GM13976 (cell line): Measurements from ENCODE around the gene NID2.
A peak's percentile ranks its signal among the peaks of the same experiment; 100 is the strongest.

ENCODE experiments used
- DNase-seq: peaks from one replicate; pipeline ENCODE4 v3.0.0; 2012; ENCODE audit warnings: low spot score
- in situ Hi-C: fragments of 300-500 bp; cut with MboI; formaldehyde crosslinking; loops from one replicate; pipeline ENCODE4 v1.12.0; 2022; ENCODE audit warnings: low sequenced_read_pairs, mixed read lengths, inconsistent platforms; ENCODE audit not compliant: unreplicated experiment
- TF ChIP-seq, protein P1 (sequence below): IDR thresholded peaks from 2 replicates; pipeline ENCODE4 v1.5.1; 2012; ENCODE audit warnings: borderline replicate concordance, mild to moderate bottlenecking; ENCODE audit not compliant: insufficient read depth; ENCODE audit errors: extremely low read depth, missing control alignments, control extremely low read depth

NID2 gene

DNA sequence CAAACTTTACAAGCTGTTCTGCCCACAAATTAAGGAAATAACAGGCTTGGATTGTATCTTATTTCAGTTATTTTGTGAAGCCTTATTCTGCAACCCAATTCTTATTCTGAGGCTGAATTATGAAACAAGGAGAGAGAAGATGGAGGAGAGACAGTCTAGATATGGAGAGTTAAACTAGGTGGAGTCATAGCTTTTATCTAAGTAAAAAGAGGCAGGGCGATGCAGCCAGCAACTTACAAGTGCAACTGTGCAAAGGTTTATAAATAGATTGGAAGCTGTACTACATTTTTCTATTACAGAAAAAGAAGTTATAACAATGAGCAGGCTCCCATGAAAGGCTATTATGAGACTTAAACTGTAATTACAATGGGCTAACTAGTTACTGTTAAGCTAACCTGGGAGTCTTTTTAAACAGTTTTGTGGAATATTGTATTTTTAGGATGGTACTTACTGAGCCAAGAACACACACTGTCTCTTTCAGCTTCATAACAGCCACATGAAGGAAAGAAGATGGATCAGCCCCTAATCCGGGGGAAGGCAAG, 22.4 kb downstream of the NID2 start:
- TF ChIP-seq, protein P1, sequence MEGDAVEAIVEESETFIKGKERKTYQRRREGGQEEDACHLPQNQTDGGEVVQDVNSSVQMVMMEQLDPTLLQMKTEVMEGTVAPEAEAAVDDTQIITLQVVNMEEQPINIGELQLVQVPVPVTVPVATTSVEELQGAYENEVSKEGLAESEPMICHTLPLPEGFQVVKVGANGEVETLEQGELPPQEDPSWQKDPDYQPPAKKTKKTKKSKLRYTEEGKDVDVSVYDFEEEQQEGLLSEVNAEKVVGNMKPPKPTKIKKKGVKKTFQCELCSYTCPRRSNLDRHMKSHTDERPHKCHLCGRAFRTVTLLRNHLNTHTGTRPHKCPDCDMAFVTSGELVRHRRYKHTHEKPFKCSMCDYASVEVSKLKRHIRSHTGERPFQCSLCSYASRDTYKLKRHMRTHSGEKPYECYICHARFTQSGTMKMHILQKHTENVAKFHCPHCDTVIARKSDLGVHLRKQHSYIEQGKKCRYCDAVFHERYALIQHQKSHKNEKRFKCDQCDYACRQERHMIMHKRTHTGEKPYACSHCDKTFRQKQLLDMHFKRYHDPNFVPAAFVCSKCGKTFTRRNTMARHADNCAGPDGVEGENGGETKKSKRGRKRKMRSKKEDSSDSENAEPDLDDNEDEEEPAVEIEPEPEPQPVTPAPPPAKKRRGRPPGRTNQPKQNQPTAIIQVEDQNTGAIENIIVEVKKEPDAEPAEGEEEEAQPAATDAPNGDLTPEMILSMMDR = no peak
- in situ Hi-C loops = no loop called here
- DNase-seq = no peak

DNA sequence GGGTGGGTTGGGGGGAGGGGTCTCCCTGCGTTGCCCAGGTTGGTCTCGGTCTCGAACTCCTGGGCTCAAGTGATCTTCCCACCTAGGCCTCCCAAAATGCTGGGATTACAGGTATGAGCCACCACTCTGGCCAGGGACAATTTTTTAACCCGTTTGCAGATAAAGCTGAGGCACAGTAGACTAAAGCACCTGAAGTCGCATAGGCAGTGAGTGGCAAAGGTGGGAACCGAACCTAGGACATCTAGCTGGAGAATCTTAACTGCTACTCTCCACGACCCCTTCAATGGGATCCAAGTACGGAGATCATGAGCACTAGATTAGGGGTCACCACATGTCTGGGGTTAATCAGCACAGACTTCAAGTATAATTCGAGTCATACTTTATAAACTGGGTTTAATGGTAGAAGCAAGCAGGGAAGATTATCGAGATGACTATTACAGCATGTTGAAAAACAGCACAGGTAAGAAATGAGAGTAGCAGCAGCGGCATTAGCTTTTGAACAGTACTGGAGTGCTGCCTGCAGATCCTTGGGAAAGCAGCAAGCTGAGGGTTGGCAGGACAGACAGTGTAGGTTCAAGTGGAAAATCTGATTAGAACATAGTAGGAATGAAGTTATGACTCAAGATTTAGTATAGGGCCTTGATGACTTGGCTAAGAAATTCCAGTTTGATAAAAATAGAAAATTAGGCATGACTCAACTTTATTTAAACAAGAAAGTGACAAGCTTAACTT, 23.9 kb downstream of the NID2 start:
- TF ChIP-seq, protein P1 = no peak
- no peak for DNase-seq
- in situ Hi-C loops = no loop called here

DNA sequence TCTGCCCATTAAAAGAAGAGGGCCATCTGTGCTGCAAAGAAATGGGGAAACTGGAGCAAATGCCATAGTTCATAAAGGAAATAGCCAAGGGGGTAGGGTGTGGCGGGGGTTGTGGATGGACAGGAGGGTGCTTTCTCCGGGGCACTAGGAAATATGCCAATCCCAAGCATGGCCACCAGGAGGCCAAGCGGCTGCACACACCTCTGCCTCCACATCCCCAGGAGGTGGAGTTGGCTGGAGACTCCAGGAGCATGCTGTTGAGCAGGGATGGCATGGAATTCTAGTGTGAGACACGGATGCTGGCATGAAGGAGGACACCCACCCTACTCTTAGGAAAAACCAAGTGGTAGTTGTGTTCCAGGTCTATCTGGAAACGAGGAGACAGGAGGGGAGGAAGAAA, 25.2 kb downstream of the NID2 start:
- in situ Hi-C loops = no loop called here
- TF ChIP-seq, protein P1 = no peak
- peak; percentile 40 for DNase-seq

DNA sequence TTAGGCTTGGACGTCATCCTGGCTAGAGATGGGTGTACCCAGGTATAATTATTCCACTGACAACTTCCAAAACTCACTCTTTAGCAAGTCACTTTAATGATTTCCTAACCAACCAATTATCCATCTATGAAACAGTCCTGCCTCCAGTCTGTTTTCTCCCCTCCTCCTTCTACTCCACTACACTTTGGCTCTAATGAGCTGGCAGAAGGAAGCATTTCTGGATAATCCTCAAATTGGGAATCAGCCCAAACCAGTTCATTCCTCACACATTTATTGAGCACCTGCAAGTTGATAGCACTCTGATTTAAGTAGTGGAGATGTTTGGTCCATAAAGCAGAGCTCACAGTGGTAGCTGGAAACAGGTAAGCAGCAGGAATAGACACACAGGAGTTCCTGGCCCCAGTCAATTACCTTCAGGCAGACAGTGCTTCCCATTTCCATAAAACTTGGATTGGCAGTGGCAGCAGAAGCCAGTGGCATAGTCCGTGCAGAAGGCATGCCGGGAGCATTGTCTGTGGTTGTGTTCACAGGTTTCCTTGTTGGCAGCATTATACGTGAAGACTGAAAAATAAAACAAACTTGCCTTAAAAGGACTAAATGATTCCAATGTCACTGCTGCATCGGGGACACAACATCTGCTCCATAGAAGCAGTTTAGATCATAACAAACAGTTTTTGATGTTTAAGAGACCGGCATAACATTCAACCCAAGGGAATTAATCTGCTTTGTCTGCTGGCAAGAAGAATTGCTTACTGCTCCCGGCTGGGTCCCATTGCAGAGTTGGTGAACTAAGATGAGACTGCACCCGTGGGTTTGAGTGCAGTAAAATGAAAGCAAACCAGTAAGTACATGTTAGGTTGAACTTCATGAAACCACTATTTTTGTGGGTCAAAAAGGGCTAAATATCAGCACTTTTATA, 26.2 kb downstream of the NID2 start:
- TF ChIP-seq, protein P1 = no peak
- in situ Hi-C loops = no loop called here
- DNase-seq = no peak

DNA sequence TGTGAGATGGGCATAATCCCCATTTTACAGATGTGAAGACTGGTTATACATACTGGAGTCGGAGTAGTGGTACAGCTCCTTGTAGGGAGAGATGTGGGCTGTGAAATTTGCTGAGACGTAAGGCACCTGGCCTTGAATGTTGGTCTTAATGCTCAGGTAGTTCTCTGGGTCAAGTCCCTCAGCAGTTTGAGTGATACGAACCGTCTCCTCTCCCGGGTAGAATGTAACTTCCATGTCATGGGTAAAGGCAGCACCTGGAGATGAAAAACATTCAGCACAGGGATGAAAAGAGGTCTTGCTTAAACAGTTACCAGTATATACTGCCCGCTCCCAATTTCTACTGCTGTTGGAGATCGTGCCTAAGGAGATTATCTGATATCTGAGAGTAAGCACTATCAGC, 28.3 kb downstream of the NID2 start:
- in situ Hi-C loops = no loop called here
- TF ChIP-seq, protein P1 = no peak
- no peak for DNase-seq

DNA sequence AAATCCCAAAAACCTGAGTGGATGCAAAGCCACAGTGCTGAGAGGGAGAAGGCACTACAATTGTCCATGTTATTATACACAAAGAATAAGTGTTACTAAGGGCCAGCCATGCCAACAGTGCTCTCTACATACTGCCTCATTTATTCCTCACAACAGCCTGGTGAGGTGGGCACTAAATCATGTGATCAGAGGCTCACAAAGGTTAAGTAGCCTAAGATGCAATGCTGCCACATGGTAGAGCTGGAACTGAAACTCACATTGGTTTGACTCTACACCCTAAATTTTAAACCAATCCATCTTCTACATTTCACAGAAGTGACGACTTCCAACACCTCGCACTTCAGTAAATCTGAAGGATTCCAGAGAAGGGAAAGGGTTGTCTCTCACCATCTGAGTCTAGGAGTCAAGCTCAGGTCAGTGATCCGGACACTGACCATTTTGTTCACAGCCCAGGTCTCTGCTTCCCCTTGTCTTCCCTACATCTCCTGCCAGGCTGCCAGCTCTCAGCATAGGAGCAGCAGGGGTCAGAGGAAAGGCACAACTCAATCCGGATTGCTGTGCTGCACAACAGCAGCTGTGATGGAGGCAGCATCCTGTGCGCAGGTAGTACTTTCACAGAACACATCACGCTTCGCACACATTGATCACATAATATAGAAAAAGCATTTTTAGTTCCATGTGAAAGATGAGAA, 29.6 kb downstream of the NID2 start:
- no peak for DNase-seq
- in situ Hi-C loops = no loop called here
- TF ChIP-seq, protein P1 = no peak
